Endothelial cell of umbilical vein (primary cell): ENCODE measurements around the gene TMEM237.

ENCODE experiments used
- EZH2 ChIP-seq: IDR thresholded peaks from 2 replicates; pipeline ENCODE4 v1.6.1; 2012; ENCODE audit warnings: borderline replicate concordance, low read depth, mild to moderate bottlenecking, moderate library complexity, low read length, inconsistent platforms; ENCODE audit not compliant: severe bottlenecking
- JUN ChIP-seq: IDR thresholded peaks from 2 replicates; pipeline ENCODE4 v1.6.1; 2011; ENCODE audit warnings: borderline replicate concordance, low read depth; ENCODE audit not compliant: insufficient read length, insufficient read depth
- MAX ChIP-seq: IDR thresholded peaks from 2 replicates; pipeline ENCODE4 v1.6.1; 2011; ENCODE audit not compliant: insufficient read depth, insufficient read length
- POLR2A ChIP-seq: IDR thresholded peaks from 2 replicates; pipeline ENCODE4 v1.6.1; 2012; ENCODE audit warnings: low read depth, mild to moderate bottlenecking, control low read depth, low read length
- POLR2AphosphoS5 ChIP-seq: IDR thresholded peaks from 2 replicates; pipeline ENCODE4 v1.6.1; 2012; ENCODE audit warnings: low read depth, mild to moderate bottlenecking, control low read depth, low read length, moderate library complexity; ENCODE audit not compliant: insufficient read depth
- TF ChIP-seq, protein P1 (sequence below), 2 donors: IDR thresholded peaks; 1 replicate in 1 of 2; 2 replicates in 1 of 2; pipeline ENCODE4 v1.5.1; 2011; ENCODE audit warnings: low read length in 2 of 2, mild to moderate bottlenecking in 2 of 2, moderate library complexity in 2 of 2, control low read depth in 1 of 2, inconsistent platforms in 1 of 2, low read depth in 1 of 2; ENCODE audit not compliant: insufficient read depth in 1 of 2; ENCODE audit errors: extremely low read depth in 1 of 2

GRCh38 chr2:201579536-201579935 is 63.8 kb downstream of the TMEM237 start:
- TF ChIP-seq, protein P1, sequence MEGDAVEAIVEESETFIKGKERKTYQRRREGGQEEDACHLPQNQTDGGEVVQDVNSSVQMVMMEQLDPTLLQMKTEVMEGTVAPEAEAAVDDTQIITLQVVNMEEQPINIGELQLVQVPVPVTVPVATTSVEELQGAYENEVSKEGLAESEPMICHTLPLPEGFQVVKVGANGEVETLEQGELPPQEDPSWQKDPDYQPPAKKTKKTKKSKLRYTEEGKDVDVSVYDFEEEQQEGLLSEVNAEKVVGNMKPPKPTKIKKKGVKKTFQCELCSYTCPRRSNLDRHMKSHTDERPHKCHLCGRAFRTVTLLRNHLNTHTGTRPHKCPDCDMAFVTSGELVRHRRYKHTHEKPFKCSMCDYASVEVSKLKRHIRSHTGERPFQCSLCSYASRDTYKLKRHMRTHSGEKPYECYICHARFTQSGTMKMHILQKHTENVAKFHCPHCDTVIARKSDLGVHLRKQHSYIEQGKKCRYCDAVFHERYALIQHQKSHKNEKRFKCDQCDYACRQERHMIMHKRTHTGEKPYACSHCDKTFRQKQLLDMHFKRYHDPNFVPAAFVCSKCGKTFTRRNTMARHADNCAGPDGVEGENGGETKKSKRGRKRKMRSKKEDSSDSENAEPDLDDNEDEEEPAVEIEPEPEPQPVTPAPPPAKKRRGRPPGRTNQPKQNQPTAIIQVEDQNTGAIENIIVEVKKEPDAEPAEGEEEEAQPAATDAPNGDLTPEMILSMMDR (IDR thresholded peaks at IDR 0.05; ENCODE audit: extremely low read depth in 1 of 2, insufficient read depth in 1 of 2, low read depth in 1 of 2, low read length in 2 of 2), result no peak
- TF ChIP-seq POLR2A, result no peak
- no peak for TF ChIP-seq MAX
- TF ChIP-seq POLR2AphosphoS5, result no peak
- no peak for TF ChIP-seq EZH2
- TF ChIP-seq JUN, result no peak
